ENCODE results near the gene SSR1.
A peak's percentile ranks its signal among the peaks of the same experiment; 100 is the strongest.
"Not testable (repeated sequence)": the region's sequence is repeated elsewhere in the genome, so short reads cannot be mapped to it uniquely, and the experiment has no call there.

SSR1 gene

DNA sequence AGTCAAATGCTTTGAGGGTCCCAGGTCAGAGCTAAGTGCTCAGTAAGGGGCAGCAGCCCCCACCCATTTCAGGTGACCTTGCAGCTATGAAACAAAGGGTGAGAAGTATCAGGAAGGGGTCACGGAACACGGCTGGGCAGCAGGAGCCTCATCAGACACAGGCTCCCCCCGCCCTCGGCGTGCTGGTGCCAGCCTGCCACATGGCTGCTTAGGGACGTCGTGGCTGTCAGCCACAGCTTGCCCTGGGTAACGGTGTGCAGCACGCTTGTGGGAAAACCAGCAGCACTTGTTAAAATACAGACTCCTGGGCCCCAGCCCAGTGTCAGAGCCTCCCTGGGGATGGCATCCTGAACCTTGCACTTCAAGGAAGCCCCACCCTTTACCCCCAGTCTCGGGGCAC, 39.3 kb downstream of the SSR1 start:
- no peak for DNase-seq

DNA sequence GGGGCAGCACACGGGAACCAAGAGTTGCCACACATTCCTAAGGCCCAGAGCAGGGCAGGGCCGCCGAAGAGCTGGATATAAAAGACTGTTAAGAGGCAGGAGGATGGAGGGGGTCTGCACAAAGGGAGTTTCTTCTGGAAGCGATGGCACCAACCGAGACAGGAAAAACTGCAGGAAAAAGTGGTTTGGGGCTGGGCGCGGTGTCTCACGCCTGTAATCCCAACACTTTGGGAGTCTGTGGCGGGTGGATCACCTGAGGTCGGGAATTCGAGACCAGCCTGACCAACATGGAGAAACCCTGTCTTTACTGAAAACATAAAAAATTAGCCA, 41.8 kb downstream of the SSR1 start:
- DNase-seq: no peak

DNA sequence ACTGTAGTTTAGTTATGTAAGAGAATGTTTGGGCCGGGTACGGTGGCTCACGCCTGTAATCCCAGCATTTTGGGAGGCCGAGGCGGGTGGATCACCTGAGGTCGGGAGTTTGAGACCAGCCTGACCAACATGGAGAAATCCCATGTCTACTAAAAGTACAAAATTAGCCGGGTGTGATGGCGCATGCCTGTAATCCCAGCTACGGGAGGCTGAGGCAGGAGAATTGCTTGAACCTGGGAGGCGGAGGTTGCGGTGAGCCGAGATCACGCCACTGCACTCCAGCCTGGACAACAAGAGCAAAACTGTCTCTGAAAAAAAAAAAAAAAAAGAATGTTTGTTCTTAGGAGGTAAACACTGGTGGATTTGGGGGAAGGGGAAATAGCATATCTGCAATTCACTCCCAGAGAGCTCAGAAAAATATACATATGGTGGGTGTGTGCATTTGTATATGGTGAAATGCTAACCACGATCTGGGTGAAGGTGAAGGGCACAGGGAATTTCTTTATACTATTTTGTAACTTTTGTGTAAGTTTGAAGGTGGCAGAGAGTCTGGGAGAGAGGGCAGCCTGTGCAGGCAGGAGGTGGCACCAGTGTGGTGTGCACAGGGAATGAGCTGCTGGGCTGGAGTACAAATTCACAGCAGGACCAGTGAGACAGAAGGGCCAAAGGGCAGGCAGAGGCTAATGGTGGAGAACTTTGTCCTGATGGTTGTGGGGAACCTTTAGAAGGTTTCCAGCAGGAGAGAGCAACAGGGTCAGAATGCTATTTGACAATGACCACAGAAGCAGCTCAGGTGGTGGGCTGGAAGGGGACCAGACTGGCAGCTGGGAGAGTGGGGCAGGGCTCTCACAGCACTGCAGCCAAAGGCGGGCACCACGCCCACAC, 42.4 kb downstream of the SSR1 start:
- no peak for DNase-seq

DNA sequence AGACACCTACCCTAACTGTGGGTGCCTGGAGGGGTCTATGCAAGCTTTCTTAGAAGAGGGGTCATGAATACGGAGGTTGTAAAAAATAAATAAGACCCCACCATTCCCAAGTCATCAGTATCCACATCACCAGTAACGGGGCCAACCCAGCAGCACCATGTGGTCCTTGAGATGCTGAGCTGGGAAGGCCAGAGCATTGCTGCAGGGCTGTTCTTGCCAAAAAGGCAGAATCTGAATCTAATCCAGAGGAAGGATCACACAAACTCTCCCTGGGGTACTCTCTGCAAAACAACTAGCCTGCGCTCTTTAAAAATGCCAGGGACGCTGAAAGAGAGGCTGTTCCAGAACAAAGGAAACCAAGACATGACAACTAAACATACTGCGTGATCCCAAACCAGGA, 43.2 kb downstream of the SSR1 start:
- DNase-seq: no peak

DNA sequence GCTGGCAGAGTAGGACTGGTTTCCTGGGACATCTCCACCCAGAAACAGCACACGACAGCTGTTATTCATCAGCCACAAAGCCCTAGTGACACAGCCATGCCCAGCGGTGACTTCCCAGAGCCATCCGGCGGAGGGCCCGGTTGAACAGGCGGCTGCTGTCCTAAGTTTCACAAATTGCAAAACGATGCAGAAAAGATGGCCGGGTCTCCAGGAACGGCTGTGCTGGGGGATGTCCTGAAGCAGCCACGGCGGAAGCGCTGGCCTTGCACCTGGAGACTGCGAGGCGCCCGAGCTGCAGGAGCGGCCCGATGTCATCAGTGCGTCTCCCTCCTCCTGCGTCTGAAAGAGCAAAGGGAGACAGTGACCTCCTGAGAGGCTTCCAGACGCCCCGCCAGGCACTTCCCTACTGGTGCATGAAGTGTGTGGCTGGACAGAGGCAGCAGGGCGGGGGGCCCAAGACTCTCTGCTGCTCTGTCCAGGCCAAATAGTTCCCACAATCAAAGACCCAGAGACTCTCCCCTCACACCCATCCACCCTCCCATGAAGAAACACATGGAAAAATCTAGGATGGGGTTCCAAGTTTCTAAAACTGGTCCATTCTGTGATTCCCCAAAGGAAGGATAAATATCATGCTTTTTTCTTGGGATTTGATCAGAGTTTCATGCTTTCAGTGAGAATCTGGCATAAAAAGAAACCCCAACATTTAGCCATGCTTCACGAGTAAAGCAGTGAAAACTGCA, 44.0 kb downstream of the SSR1 start:
- DNase-seq: no peak

DNA sequence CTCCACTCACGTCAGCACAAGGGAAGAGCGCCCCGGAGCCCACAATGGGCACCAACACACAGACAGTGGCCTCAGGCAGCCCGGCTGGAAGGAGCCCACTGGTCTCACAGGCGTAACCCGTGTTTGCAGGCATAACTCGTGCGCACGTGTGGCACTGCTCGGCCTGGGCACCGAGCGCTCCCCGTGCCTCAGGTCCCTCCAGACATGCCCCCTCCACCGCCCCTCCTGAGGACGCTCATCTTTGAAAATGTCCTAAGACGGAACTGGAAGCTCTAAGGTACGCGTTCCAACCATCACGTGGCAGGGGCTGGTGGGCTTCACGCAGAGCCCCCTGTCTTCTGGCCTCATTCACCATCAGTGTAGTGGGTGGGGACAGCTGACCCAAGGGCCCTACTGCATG, 44.6 kb downstream of the SSR1 start:
- no peak for DNase-seq

DNA sequence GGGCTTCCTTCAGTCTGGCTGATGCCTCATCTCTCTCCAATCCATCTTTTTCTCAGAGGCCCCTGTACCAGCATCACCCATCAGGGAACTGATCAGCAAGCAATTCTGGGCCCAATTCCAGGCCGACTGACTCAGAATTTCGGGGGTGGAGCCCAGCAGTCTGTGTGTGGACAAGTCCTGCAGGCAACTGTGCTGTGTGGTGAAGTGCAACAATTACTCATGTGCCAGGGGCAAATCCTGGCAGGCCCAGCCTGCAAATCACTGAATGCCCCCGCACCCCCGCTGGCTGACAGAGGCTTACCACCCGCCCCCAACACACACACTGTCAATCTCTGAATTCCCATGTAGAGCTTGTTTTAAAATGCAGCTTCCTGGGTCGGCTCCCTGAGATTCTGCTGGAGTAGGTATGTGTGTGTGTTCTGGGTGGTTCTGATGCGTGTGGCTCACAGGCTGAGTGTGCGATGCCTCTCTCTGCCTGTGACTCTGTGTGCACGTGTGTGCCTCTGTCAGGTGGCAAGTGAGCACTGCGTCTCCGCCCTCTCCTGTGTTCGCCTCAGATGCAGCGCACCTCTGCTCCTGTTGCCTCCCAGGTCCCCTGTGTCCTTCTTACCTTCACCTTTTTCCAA, 45.4 kb downstream of the SSR1 start:
- DNase-seq: peak; percentile 54

DNA sequence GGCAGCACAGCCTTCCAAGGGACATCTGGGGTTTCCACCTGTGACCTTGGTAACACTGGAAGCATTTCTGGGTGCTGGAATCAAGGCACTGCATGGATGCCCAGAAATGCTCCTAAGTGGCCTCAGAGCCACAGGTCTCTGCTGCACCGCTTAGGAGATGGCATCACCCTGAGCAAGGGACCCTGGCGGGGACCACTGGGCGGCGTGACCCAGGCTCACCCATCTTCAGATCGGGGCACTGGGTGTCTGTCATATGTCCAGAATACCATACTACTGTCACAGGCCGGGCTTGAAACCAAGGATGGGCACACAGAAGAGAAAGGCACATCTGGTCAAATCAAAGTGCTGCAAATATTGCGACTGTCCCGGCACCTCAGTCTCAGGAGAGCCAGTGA, 45.9 kb downstream of the SSR1 start:
- no peak for DNase-seq

DNA sequence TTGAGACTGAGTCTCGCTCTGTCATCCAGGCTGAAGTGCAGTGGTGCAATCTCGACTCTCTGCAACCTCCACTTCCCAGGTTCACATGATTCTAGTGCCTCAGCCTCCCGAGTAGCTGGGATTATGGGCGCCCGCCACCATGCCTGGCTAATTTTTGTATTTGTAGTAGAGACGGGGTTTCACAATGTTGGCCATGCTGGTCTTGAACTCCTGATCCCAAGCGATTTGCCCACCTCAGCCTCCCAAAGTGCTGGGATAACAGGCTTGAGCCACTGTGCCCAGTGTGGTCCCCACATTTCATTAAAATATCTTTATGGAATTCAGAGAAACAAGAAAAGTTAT, 47.6 kb downstream of the SSR1 start:
- not testable (repeated sequence) for DNase-seq

DNA sequence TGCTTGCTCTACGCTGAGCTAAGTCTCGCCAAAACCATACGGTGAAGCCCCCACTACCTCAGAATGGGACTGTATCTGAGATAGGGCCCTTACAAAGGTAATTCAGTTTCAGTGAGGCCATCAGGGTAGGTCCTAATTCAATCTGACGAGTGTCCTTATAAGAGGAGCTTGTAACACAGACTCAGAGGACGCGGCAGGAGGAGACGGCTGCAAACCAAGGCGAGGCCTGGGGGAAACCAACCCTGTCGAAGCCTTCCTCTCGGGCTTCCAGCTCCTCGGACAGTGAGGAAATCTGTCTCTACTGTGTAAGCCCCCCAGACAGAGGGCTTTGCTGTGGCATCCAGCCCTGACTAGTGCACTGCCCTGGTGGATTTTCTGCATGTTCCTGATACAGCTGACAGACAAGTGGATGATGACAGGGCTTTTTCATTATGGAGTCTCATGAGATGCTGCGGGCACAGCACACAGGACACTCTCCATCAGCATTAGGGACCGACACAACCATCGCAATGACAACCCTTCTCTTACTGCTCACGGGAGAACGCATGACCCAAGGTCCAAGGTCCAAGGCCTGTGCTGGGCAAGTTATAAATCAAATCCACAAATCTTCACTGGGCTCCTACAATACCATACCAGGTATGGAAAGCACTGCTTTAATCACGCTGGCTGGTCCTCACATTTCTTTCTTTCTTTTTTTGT, 48.2 kb downstream of the SSR1 start:
- DNase-seq: no peak

DNA sequence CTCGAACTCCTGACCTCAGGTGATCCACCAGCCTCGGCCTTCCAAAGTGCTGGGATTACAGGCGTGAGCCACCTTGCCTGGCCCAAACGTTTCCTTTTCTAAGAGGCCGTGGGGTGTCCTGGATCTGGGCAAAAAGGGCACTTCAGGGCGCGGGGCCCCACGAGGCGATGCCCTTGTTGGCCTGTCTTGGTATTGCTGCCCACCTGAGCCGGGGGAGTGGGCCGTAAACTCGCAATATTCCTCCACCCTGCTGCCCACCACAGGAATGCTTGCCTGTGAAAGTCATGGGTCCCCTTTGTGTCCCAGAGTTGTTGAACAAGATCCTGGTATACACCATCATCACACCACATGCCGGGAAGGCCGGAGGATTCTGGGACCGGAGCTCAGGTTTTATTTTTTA, 49.0 kb downstream of the SSR1 start:
- DNase-seq: no peak

DNA sequence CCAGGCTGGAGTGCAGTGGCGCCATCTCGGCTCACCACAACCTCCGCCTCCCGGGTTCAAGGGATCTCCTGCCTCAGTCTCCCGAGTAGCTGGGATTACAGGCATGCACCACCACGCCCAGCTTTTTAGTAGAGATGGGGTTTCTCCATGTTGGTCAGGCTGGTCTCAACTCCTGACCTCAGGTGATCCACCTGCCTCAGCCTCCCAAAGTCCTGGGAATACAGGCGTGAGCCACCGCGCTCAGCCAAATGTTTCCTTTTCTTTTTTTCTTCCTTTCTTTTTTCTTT, 49.5 kb downstream of the SSR1 start:
- DNase-seq: not testable (repeated sequence)

DNA sequence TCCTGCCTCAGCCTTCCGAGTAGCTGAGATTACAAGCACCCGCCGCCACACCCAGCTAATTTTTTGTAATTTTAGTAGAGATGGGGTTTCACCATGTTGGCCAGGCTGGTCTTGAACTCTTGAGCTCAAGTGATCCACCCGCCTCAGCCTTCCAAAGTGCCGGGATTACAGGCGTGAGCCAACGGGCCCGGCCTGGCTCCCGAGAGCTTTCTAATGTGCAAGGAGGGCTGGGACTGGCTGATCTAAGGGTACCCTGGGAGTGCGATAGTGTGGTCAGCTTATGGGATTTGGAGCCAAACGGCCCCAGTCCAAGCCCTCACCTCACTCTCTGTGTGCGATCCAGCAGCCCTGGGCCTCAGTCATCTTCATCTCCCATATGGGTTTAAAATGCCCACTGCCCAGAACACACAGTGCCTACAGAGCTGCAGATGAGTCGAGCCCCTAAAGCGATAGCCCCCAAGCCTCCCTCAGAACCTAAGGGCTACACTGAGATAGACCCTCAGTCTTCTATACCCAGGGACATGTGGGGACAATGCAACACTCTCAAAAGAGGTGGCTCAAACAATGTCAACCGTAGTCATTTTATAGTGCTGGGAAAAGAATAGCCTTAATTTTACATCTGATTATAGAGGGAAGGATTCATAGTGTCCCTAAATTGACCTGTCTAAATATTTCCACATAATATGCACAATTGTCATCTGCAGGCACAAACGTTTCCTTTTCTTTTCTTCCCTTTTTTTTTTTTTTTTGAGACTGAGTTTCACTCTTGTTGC, 50.1 kb downstream of the SSR1 start:
- no peak for DNase-seq

DNA sequence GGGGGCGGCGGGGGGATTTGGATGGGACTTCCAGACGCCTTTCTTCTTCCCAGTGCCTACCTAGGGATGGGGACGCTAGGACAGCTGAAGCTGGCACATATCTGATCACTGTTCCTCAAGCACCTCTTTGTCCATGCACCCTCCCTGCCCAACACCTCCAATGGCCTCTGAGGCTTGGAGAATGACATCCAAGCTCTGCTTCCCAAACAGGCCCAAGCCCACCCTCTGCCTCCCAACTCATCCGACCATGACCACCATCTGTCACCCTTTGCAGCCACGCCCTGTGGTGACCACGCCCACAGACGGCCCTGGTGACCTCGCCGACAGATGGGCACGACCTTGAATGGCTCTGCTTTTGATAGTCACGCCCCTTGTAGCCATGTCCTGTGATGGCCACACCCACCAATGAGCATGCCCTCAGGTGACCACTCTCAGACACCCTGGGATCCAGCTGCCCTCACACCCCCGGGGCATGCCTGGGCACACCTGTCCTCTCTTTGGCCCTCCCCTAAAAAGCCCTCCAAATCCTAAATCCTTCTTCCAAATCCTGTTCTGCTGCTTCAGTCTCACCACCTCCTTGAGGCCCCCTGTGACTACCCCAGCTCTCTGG, 51.0 kb downstream of the SSR1 start:
- peak; percentile 55 for DNase-seq

DNA sequence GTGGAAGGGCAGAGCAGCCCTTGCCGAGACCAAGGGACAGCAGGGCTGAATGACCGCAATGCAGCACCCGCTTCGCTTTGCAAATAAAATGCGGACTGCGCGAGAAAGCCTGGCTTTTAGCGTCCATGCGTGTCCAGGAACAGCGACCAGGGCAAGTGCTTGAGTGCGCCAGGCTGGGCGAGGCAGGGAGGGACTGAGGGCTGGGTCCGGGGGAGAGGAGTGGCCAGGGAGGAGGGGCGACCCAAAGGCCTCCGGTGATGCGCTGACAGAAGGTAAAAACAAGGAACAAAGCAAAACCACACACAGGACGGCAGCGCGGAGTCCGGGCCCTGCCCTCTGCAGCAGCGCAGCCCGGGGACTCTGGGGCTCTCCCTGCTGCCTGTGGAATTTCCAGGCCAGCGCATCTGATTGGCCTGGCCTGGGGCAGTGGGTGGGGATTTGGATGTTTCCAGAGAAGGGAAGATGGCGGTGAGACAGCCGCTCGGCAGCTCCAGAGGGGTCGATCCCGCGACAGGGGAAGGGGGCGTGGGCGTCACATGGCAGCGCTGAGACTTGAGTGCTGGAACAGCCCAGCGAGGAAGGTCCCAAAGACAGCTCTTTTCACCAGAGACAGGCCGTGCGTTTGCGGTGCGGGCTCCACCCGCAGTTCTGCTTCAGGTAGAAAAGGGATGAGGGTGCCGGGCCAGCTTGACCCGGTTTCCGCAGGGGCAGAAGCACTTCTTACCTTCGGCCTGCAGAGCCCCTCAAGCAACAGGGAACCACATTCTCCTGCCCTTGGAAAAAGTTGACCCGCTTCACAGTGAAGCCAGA, 51.8 kb downstream of the SSR1 start:
- peak; percentile 95 for DNase-seq

DNA sequence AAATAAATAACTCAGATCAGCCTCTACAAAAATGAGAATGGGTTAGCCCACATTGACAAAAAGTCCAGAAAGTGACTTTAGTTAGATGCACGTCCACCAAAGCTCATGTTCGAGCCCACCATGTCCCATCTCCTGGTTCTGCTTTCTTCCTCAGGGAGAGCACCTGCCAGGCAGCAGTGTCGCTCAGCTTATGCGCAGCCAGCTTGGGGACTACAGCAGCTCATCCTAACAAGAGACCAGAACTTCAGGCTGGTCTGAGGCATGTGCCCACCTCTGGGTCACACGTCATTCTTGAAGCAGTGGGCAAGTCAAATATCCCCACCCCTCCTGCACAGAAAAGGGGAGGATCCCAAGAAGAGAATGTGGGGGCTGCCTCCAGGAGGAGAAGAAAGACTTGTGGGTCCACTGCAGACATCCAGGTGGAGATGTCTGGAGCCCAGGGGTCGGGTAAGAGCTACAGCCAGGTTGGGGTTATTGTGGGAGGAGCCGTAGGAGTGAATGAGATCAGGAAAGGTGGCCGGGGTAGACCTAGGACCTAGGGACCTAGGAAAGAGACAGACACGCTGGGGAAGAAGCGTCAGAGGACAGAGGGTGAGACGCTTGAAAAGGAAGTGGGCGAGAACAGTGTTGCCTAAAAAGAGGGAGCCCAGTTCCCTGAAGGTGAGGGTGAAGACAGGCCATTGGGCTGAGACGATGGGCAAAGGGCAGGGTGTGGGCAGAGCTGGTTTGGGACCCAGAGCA, 52.5 kb downstream of the SSR1 start:
- DNase-seq: no peak

DNA sequence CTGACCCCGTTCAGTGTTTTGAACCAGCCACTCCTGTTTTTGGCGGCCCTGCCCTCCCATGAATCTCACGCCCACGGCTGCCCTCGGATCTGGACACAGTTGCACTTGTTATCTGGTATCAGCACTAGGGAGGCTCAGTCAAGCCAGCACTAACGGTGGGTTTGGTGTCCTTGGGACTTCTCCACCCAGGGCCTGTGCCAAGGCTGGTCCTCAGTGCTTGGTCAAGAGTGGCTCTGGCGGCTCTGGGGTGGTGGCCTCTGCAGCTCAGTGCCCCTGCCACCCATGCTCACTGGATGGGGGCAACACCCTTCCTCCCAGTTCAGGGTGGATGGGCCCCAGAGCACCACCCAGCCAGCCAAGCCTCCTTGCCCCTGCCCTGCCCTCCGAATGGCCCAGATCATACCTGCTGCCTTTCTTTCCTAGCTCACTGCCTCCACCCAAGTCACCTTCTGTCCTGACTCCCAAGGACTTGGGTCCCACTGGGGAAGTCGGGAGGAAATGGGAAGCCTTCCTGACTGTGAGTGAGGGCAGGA, 54.7 kb downstream of the SSR1 start:
- DNase-seq: no peak

DNA sequence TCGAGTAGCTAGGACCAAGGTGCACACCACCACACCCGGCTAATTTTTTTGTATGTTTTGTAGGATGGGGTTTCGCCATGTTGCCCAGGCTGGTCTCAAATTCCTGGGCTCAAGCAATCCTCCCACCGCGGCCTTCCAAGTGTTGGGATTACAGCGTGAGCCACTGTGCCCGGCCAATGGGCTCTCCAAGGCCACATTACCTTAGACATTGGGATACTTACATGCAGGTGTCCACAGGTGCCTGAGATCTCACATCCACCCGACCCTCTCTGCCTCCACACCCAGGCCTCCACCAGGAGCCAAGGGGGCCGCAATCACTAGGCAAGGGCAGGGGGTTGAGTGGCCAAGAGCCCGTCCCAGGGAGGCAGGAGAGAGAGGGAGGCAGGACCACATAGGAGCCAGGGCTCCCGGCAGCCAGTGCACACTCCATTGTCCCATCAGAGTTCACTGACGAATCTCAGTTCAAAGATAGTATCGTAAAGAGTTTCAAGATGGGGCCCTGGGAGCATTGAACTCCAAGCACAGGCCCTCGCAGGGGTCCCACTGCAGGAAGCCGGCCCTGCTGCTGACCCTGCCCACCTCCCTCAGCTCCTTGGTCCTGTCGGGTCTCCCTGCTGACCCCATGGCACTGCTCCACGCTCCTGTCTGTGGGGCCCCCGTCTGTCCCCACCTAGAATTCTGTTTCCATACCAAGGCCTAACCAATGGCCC, 55.3 kb downstream of the SSR1 start:
- no peak for DNase-seq

DNA sequence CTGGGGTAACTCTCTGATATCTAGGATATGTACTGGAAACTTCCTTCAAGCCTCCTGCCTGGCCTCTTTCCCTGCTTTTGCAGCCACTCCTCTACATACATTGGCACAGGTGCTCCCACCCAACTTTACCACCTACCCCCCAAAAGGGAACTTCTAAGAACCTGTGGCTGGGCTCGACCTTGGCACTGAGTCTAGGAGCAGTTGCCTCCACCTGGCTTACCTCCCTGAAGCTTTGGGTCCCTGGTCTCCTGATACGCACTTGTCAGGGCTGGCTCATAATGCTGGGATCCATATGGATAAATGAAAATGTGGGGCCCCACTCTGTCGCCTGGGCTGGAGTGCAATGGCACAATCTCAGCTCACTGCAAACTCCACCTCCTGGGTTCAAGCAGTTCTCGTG, 56.2 kb downstream of the SSR1 start:
- DNase-seq: no peak

DNA sequence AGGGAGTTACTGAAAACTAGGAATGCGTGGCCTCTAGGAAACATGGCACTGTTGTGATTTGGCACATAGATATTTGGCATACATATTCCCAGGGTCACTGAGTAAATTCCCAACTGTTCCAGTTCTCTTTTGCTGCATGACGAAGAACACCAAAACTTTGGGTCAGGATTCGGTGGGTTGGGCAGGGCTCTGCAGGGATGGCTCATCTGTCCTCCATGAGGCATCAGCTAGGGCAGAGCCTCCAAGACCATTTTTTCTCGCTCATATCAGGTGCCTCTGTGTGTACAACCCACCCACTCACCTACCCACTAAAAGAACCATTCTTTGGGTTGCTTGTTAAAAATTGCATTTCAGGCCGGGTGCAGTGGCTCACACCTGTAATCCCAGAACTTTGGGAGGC, 57.1 kb downstream of the SSR1 start:
- no peak for DNase-seq

All from eye (tissue), 1 donor.